Measurements from ENCODE around the gene ADAMTS2. TPM values are rescaled to one million over a fixed set of nuclear protein-coding genes. Genes with fewer than 3 reads are reported as not detected.

Gene ADAMTS2
- total and polyA plus RNA-seq, 2 donors (not counting 3 experiments of a cell fraction or from before 2014, with no cell fraction given): not detected

GRCh38 chr5:179309383-179309670, 35.9 kb downstream of the ADAMTS2 start:
- TF ChIP-seq POLR2AphosphoS5 (IDR thresholded peaks at IDR 0.05; ENCODE audit: insufficient read depth, low read depth, low read length) (no peak), FOS (IDR thresholded peaks at IDR 0.05; ENCODE audit: borderline replicate concordance, insufficient read depth, low read length) (no peak), EZH2 (IDR thresholded peaks at IDR 0.05; ENCODE audit: borderline replicate concordance, low read depth, low read length, severe bottlenecking) (no peak), MYC (IDR thresholded peaks at IDR 0.05; ENCODE audit: low read depth, low read length) (no peak), JUN (IDR thresholded peaks at IDR 0.05; ENCODE audit: borderline replicate concordance, insufficient read depth, insufficient read length, low read depth) (no peak), POLR2A (IDR thresholded peaks at IDR 0.05; ENCODE audit: low read depth, low read length) (no peak), GATA2 (IDR thresholded peaks at IDR 0.05; ENCODE audit: insufficient read depth, insufficient read length, low read depth, low read length) (no peak)
- TF ChIP-seq, protein P1, sequence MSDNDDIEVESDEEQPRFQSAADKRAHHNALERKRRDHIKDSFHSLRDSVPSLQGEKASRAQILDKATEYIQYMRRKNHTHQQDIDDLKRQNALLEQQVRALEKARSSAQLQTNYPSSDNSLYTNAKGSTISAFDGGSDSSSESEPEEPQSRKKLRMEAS (IDR thresholded peaks at IDR 0.05; ENCODE audit: insufficient read depth, insufficient read length): no peak
- TF ChIP-seq, protein P2, sequence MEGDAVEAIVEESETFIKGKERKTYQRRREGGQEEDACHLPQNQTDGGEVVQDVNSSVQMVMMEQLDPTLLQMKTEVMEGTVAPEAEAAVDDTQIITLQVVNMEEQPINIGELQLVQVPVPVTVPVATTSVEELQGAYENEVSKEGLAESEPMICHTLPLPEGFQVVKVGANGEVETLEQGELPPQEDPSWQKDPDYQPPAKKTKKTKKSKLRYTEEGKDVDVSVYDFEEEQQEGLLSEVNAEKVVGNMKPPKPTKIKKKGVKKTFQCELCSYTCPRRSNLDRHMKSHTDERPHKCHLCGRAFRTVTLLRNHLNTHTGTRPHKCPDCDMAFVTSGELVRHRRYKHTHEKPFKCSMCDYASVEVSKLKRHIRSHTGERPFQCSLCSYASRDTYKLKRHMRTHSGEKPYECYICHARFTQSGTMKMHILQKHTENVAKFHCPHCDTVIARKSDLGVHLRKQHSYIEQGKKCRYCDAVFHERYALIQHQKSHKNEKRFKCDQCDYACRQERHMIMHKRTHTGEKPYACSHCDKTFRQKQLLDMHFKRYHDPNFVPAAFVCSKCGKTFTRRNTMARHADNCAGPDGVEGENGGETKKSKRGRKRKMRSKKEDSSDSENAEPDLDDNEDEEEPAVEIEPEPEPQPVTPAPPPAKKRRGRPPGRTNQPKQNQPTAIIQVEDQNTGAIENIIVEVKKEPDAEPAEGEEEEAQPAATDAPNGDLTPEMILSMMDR (IDR thresholded peaks at IDR 0.05; ENCODE audit: extremely low read depth in 1 of 2, insufficient read depth in 1 of 2, low read depth in 1 of 2, low read length in 2 of 2): no peak
- H3K4me2 ChIP-seq (ENCODE audit: insufficient read depth, low read length): no peak overlapping the region
- no peaks in the 10 kb centered on the region for H3K9me1 ChIP-seq (replicated peaks; ENCODE audit: control insufficient read depth, extremely low read depth, insufficient read depth, low read length)
- H3K4me3 ChIP-seq (replicated peaks in 1 of 3; ENCODE audit: insufficient read depth in 1 of 3, low read depth in 1 of 3, low read length in 3 of 3): no peak overlapping the region
- H3K27ac ChIP-seq (ENCODE audit: insufficient read depth, low read depth, low read length): no peak overlapping the region
- dilution Hi-C loops (cut with MboI; ENCODE audit: extremely low pct_ligation_motif_present, low sequenced_read_pairs): no loop called here
- no peak for FAIRE-seq
- no peak overlapping the region for H3K9ac ChIP-seq (replicated peaks; ENCODE audit: extremely low read depth, insufficient read depth, low read length)
- no peaks in the 10 kb centered on the region for H4K20me1 ChIP-seq (replicated peaks; ENCODE audit: control insufficient read depth, extremely low read depth, insufficient read depth, low read length)
- no peaks in the 10 kb centered on the region for H3K36me3 ChIP-seq (ENCODE audit: control insufficient read depth in 2 of 2, extremely low read depth in 1 of 2, insufficient read depth in 2 of 2, low read length in 2 of 2)
- no peaks in the 10 kb centered on the region for H3K79me2 ChIP-seq (ENCODE audit: control insufficient read depth, insufficient read depth, low read length)
- no TSS peak for BruUV-seq (replicated peaks)
- no peaks in the 10 kb centered on the region for H3K27me3 ChIP-seq (ENCODE audit: control insufficient read depth in 2 of 2, insufficient read depth in 2 of 2, low read length in 2 of 2)
- intact Hi-C loops (cut with micrococcal nuclease): no loop called here
- ChIA-PET POLR2A (no interaction called here), CTCF (no interaction called here)
- H3K4me1 ChIP-seq (ENCODE audit: control insufficient read depth, extremely low read depth, insufficient read depth, low read length): no peaks in the 10 kb centered on the region
- no peak for DNase-seq (ENCODE audit: low read depth, low spot score)
- H2AFZ ChIP-seq (ENCODE audit: low read depth, low read length): no peak overlapping the region
- peaks cover 2% of the 10 kb centered on the region for H3K9me3 ChIP-seq (replicated peaks; ENCODE audit: control insufficient read depth, insufficient read depth, low read length)
